ENCODE measurements around the gene EML1.

GRCh38 chr14:99816642-99817041, 23.4 kb downstream of the EML1 start:
- no peak for TF ChIP-seq POLR2A (IDR thresholded peaks at IDR 0.05)
- TF ChIP-seq, protein P1, sequence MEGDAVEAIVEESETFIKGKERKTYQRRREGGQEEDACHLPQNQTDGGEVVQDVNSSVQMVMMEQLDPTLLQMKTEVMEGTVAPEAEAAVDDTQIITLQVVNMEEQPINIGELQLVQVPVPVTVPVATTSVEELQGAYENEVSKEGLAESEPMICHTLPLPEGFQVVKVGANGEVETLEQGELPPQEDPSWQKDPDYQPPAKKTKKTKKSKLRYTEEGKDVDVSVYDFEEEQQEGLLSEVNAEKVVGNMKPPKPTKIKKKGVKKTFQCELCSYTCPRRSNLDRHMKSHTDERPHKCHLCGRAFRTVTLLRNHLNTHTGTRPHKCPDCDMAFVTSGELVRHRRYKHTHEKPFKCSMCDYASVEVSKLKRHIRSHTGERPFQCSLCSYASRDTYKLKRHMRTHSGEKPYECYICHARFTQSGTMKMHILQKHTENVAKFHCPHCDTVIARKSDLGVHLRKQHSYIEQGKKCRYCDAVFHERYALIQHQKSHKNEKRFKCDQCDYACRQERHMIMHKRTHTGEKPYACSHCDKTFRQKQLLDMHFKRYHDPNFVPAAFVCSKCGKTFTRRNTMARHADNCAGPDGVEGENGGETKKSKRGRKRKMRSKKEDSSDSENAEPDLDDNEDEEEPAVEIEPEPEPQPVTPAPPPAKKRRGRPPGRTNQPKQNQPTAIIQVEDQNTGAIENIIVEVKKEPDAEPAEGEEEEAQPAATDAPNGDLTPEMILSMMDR (IDR thresholded peaks at IDR 0.05), result no peak
- TF ChIP-seq EP300 (IDR thresholded peaks at IDR 0.05), result no peak
- TF ChIP-seq POLR2AphosphoS5 (IDR thresholded peaks at IDR 0.05), result no peak
